ENCODE data around the gene PRMT7. TPM values are rescaled to one million over a fixed set of nuclear protein-coding genes. Genes with fewer than 3 reads are reported as not detected.

PRMT7 gene
- total RNA-seq, 1 experiment from 2014 or later: 47.5 TPM

DNA sequence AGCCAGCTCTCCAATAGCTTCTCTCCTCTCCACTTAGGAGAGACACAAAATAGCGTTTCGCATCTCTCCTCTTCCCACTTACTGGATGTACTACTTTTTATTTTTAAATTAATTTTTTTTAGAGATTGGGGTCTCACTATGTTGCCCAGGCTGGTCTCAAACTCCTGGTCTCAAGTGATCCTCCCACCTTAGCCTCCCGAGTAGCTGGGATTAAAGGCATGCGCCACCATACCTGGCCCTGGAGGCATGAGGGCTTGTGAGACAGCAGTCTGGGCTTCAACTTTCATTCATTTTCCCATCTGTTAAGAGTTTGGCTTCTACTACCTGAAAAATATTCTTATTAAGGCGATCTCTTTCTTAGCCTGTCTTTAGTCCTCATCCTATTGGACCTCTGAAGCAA, 18.4 kb upstream of the PRMT7 start:
- no peaks in the 10 kb centered on the region for H3K27me3 ChIP-seq (ENCODE audit: insufficient read depth, low read depth)
- no TSS peak for BruUV-seq (replicated peaks)
- ChIA-PET POLR2A (ENCODE audit: unreplicated experiment) (no interaction called here), CTCF (no interaction called here)
- H3K4me1 ChIP-seq (replicated peaks; ENCODE audit: insufficient read depth): 0 out of 2 replicates have a peak, but pooled peaks cover 7% of the 10 kb centered on the region
- no peak overlapping the region for H3K4me2 ChIP-seq
- no peak for DNase-seq
- no peak overlapping the region for H3K27ac ChIP-seq
- no peak for TF ChIP-seq EZH2 (IDR thresholded peaks at IDR 0.05; ENCODE audit: low read depth)
- TF ChIP-seq, protein P1, sequence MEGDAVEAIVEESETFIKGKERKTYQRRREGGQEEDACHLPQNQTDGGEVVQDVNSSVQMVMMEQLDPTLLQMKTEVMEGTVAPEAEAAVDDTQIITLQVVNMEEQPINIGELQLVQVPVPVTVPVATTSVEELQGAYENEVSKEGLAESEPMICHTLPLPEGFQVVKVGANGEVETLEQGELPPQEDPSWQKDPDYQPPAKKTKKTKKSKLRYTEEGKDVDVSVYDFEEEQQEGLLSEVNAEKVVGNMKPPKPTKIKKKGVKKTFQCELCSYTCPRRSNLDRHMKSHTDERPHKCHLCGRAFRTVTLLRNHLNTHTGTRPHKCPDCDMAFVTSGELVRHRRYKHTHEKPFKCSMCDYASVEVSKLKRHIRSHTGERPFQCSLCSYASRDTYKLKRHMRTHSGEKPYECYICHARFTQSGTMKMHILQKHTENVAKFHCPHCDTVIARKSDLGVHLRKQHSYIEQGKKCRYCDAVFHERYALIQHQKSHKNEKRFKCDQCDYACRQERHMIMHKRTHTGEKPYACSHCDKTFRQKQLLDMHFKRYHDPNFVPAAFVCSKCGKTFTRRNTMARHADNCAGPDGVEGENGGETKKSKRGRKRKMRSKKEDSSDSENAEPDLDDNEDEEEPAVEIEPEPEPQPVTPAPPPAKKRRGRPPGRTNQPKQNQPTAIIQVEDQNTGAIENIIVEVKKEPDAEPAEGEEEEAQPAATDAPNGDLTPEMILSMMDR (conservative IDR thresholded peaks at IDR 0.05): no peak
- H2AFZ ChIP-seq: no peak overlapping the region
- intact Hi-C loops (cut with micrococcal nuclease; ENCODE audit: unreplicated experiment): no loop called here
- no peaks in the 10 kb centered on the region for H3K9me2 ChIP-seq (ENCODE audit: insufficient read depth)
- peaks cover 14% of the 10 kb centered on the region; the same call in 1 of the 2 replicates for H3K36me3 ChIP-seq (ENCODE audit: low read depth)
- H4K20me1 ChIP-seq (ENCODE audit: insufficient read depth): peaks cover 12% of the 10 kb centered on the region
- no peaks in the 10 kb centered on the region; the same call in 1 of the 2 replicates for H3F3A ChIP-seq (ENCODE audit: insufficient read depth, low read depth)
- H3K9me3 ChIP-seq (ENCODE audit: insufficient read depth, low read depth): no peaks in the 10 kb centered on the region
- no peak overlapping the region for H3K4me3 ChIP-seq
- no peaks in the 10 kb centered on the region for H3K79me2 ChIP-seq (ENCODE audit: low read depth)

DNA sequence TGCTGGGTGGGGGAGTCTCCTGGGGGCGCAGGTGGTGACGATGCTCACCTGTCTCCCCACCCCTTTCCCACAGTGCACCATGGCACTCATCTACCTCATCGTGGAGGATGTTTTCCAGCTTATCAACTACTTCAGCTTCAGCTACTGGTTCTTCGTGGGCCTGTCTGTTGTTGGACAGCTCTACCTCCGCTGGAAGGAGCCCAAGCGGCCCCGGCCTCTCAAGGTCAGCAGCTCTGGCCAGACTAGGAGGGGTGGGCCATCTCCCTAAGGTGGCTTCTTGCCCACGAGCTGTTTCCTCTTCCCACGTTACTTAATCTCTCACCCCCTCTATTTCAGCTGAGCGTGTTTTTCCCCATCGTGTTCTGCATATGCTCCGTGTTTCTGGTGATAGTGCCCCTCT, 14.5 kb upstream of the PRMT7 start:
- Histone ChIP-seq H3K79me2 (ENCODE audit: low read depth) (no peaks in the 10 kb centered on the region), H3K9me2 (ENCODE audit: insufficient read depth) (no peaks in the 10 kb centered on the region), H3K27me3 (ENCODE audit: insufficient read depth, low read depth) (no peaks in the 10 kb centered on the region), H3K36me3 (ENCODE audit: low read depth) (peaks cover 28% of the 10 kb centered on the region; the same call in 1 of the 2 replicates), H3K4me3 (no peak overlapping the region), H3F3A (ENCODE audit: insufficient read depth, low read depth) (peaks cover 22% of the 10 kb centered on the region; the same call in 1 of the 2 replicates), H3K4me2 (no peak overlapping the region), H2AFZ (no peak overlapping the region), H3K4me1 (replicated peaks; ENCODE audit: insufficient read depth) (no peaks in the 10 kb centered on the region), H3K27ac (no peak overlapping the region), H3K9me3 (ENCODE audit: insufficient read depth, low read depth) (no peaks in the 10 kb centered on the region), H4K20me1 (ENCODE audit: insufficient read depth) (peaks cover 21% of the 10 kb centered on the region)
- TF ChIP-seq EZH2 (IDR thresholded peaks at IDR 0.05; ENCODE audit: low read depth): no peak
- TF ChIP-seq, protein P1 (conservative IDR thresholded peaks at IDR 0.05): no peak
- BruUV-seq (replicated peaks): no TSS peak
- intact Hi-C loops (cut with micrococcal nuclease; ENCODE audit: unreplicated experiment): no loop called here
- ChIA-PET CTCF (no interaction called here), POLR2A (ENCODE audit: unreplicated experiment) (interaction anchor here (0.7 kb wide), 1 partner anchor 147 kb away, joined by 5 read pairs; no protein-coding TSS in a partner anchor)
- no peak for DNase-seq

DNA sequence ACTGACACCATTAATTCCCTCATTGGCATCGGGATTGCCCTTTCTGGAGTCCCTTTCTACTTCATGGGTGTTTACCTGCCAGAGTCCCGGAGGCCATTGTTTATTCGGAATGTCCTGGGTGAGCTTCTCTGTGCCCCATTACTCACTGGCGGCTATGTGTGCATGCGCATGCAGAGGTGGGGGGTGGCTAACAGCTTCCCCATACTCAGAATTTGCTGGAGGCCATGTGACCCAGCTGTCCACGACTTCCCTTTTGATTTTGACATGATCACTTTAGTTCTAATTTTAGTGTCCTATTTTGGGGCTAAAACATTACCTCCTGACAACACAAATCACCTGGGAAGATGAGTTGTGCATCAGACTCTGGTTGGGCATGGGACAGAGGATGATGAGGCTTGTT, 14.1 kb upstream of the PRMT7 start:
- Histone ChIP-seq H3F3A (ENCODE audit: insufficient read depth, low read depth) (peaks cover 22% of the 10 kb centered on the region; the same call in 1 of the 2 replicates), H3K27me3 (ENCODE audit: insufficient read depth, low read depth) (no peaks in the 10 kb centered on the region), H3K4me3 (no peak overlapping the region), H3K79me2 (ENCODE audit: low read depth) (no peaks in the 10 kb centered on the region), H3K9me3 (ENCODE audit: insufficient read depth, low read depth) (no peaks in the 10 kb centered on the region), H3K27ac (no peak overlapping the region), H4K20me1 (ENCODE audit: insufficient read depth) (peaks cover 24% of the 10 kb centered on the region), H3K9me2 (ENCODE audit: insufficient read depth) (no peaks in the 10 kb centered on the region), H2AFZ (no peak overlapping the region), H3K4me2 (no peak overlapping the region), H3K36me3 (ENCODE audit: low read depth) (peaks cover 30% of the 10 kb centered on the region; the same call in 1 of the 2 replicates), H3K4me1 (replicated peaks; ENCODE audit: insufficient read depth) (no peaks in the 10 kb centered on the region)
- no peak for TF ChIP-seq EZH2 (IDR thresholded peaks at IDR 0.05; ENCODE audit: low read depth)
- TF ChIP-seq, protein P1 (conservative IDR thresholded peaks at IDR 0.05): no peak
- no TSS peak for BruUV-seq (replicated peaks)
- intact Hi-C loops (cut with micrococcal nuclease; ENCODE audit: unreplicated experiment): no loop called here
- ChIA-PET CTCF (no interaction called here), POLR2A (ENCODE audit: unreplicated experiment) (interaction anchor here (0.7 kb wide), 1 partner anchor 147 kb away, joined by 5 read pairs; no protein-coding TSS in a partner anchor)
- no peak for DNase-seq
